Amniotic stem cell (primary cell): ENCODE data around the gene PDE4D.

Source experiments
- DNase-seq: peaks from one replicate; lab custom pipeline; 2025; lab: John Stamatoyannopoulos, UW

PDE4D gene

DNA sequence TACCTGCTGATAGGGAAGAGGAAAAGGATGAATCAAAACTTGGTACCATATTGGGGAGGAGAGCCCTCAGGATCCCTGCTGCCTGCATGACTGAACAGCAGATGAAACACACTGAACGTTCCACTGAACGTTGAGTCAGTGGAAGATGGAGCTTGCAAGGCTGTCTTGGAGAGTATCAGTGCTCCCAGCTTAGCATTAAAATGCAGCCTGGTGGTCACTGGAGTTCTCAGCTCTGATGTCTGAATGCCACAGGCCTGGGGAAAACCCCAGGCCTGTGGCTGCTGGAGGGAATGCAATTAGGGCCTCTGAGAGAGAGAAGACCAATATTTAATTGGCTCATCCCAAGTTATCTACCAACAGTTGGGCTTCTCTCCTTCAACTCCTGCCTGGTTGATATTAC lies 54.5 kb downstream of the PDE4D start:
- no peak for DNase-seq

DNA sequence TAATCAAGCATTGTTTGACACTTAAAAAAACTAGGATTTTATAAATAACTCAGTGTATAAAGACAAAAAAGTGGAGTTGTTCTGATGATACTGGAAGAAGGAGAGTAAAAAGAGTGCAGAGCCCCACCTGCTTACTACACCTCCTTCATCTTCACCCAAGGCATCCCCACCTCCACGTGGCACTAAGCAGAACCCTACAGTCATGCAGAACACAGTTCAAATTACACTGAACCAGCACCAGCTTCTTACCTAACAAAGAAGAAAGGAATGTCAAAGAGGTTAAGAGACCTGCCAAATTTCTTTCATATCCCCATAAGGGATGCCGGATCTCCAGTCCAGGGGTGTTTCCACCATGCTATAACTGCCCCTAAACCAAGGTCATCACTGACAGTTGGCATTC lies 55.5 kb downstream of the PDE4D start:
- DNase-seq: no peak

DNA sequence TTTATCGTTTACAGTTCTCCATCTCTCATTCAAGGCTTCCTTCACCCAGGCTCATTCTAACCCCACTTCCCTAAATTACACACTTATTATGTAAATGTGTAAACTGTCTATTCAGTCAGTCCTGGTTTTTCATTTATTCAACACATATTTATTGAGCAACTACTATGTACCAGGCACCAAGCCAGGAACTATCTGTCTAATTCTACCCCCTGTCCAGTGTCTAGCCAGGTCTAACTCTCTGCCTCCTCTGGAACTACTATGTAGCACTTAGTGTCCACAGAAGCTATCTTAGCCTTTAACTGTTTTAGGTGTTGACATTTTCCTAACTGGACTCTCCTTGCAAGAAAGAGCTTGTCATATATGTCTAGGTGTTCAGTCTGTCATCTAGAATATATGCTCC lies 56.5 kb downstream of the PDE4D start:
- DNase-seq: no peak

DNA sequence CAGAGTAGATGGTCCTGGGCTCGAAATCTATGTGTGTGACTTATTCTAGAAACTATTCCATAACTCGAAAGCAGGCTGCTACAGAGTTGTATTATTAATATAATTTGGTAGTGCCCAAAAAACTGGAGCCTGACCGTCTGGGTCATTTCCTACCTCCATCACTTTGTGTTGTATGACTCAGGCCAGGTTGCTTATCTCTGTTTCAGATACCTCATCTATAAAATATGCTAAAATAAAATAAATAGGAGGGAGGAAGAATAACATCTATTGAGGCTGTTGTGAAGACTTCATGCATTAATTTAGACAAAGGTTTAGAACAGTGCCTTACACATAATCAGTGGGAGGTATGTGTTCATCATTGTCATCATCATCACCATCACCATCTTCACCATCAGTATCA lies 57.7 kb downstream of the PDE4D start:
- no peak for DNase-seq

DNA sequence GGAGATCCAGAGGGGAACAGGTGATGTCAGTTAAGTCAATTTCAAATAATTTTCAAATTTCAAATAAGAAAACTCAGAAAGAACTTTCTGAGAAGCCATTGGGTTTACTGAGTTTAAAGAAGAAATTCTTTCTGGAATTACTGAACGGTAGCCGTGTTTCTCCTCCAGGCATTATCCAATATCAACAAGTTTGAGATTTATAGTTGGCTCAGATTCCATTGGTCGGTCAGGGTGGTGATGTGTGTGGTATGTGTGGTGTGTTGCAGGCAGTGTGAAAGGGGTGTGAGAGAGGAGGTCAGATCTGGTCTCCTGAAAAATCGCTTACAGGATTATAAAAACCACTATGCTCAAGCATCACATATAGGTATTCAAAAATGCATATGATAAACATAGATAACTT lies 60.1 kb downstream of the PDE4D start:
- no peak for DNase-seq

DNA sequence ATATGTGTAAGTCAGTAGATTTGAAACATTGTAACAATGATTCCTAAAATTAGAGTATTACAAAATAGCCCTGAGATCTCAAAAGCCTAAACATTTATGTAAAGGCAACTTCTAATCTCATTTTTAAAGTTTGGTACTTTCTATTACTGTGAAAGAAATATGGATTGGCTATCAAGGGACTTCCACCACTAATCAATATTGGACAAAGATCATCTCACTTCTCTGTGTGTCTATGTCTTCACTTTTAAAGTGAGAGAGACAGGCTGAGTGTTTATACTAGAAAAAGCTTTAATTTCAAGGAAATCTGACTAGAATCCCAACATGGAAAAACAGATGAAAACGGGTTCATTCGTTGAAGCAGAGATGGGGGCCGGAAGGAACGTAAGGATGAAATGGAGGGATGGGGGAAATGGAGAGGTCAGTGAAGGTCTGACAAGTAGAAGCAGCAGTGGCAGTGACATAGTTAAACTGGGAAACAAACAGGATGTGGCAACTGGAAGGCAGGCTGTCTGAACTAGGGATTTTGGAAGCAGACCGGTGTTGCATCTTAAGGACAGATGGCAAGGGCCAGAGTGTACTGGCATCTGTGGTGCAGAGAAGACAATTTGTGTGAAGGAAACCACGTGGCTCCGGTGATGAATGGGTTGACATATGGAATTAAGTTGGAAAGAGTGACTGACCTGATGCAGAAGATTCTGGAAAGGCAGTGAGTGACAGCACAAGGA lies 60.8 kb downstream of the PDE4D start:
- no peak for DNase-seq

DNA sequence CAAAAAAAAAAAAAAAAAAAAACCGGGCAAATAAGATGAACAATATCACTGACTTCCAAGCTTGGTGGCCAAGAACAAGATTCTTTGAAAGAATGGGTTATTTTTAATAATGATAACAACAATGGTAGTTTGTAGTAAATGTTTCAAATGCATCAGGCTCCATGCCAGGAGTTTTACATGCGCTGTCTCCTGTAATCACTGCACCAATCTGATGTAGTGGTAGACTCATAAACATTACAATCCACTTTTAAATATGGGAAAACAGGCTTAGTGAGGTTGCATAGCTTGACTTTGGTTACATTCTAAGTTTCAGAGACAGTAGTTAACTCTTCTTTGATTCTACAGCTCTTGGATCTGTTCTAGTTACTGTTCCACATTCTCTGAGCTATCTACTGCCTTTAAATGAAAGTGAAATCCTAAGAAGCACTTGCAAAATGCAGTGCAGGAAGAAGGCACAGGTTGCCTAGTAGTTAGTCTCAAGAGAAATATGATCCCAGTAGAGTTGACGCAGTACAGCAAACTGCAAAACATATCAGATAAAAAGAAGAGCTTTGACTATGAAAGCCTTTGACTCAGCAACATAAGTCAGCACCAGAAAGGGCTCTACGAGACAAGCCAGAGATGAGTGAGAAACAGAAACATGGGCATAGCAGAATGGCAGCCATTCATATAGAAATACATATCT lies 62.1 kb downstream of the PDE4D start:
- no peak for DNase-seq

DNA sequence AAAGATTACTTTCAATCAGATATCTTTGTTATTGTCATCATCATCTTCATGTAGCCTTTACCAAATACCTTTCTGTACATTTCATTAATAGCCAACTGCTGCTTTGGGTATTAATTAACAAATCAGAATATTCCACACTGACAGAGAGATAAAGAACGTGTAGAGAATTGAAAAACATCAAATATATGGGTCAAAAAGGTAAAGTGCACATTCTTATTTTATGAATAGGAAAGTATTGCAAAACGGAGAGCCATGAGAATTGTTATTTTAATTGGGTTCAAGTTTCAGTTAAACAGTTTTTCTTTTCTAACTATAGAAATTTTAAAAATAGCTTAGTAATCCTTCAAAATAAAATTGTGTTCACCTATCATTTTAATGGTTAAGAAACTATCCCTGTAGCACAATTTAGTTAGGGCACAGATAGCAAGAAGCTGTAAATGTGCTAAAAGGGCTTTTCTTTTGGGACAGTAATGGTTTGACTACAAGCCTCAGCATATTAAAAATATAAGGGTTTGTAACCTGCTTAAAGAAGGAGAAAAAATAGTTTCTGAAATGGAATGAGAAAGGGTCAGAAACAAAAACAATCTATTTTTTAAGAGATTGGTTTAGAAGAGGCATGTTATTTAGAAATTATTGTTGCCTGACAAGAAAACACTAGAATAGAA lies 62.9 kb downstream of the PDE4D start:
- DNase-seq: no peak

DNA sequence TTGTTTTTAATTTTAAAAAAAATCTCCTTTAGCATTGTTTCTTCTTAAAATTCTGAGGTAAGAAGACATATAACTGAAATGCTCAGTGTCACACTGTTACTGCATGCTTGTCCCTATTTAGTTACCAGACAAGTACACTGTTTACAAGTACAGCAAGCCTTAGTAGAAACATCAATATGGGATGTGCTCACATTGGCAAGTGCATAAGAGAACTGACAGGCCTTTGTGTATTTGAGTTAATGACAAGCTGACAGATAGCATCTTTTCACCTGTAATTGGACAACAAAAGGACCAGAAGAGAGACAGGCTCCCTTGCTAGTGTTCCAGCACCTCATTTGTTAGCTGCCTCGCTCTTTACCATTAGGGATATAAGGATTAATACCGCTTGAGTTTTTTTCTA lies 63.6 kb downstream of the PDE4D start:
- no peak for DNase-seq

DNA sequence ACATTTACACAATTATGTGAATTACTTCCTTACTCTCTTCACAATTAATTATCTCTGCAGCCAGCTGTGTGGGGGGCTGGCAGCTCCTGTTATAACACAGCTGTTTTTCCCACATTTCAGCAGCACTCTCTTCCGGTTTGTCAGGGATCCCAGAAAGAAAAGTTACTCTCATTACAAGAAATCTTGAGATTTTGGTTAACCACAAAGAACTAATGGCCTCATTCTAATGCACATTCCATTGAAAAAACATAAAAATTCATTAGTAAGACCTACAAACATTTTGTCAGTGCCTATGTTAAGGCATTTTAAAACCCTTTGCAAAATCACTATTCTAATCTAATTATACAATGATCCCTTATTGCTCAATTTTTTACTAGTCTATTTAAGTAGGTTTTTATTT lies 64.1 kb downstream of the PDE4D start:
- peak; percentile 14 for DNase-seq

DNA sequence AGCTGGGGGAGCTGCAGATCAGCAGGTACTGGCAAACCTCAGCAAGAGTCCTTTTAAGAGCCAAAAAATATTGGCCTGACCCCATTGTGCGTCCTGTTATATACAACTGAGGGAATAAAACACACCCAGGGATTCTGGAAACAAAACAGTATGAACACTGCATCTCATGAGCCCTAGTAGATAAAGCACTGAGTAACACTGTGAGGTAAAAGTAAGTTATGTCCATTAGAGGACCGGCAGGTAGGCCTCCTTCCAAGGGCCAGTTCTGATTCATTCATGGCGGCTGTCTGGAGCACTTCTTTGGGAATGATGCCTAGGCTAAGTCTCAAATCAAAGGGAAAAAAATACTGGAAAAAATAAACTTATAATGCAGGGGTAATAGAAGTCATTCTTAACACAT lies 64.9 kb downstream of the PDE4D start:
- no peak for DNase-seq

DNA sequence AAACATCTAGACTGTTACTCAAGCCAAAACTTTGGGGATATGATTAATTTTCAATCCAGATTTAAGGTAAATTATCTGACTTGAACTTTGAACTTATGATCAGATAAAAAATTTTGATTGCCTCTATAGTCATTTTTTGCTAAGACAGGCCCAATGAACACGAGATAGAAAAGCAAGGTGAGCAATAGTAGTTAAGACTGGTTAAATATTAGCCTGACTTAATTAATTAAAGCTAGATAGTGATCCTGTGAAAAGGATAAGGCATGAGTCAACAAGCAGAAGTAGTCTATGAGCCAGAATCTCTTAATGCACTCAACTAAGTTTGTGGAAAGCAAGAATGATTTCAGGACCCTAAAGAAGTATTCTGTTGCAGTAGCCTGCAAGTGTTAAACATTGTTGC lies 66.5 kb downstream of the PDE4D start:
- no peak for DNase-seq

DNA sequence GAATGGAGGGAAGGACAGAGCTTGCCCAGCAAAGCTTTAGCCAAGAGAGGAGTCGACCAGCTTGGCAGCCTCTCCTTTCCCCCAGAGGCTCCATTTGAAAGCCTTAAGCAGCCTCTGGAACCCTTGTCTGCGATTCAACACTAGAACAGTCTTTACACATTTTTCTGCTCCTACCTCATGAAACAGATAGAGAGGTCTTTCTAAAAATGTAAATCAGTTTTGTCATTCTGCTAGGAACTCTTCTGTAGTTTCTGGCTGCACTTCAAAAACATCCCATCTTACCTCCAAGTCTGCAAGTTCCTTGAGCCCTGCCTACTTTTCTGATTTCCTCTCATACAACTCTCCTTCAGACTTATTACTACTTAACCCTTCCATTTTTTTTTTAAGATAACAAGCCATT lies 70.1 kb downstream of the PDE4D start:
- DNase-seq: no peak

DNA sequence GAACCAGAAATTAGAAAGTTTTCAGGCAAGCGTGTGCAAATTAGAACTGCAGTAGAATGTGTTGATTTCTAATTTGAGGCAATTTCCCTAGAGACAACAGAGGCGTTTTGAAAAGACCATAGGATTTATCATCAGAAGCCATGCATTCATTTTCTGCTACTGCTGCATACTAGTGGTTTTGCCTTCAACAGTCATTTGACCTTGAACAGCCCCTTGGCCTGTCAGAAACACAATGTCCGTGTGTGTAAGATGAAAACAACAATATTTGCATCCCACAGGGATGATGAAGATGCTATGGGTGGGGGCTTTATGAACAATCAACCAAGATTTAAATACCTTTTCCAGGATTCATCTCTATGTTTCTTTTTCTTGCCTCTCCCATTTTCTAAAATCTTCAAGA lies 73.7 kb downstream of the PDE4D start:
- DNase-seq: no peak

DNA sequence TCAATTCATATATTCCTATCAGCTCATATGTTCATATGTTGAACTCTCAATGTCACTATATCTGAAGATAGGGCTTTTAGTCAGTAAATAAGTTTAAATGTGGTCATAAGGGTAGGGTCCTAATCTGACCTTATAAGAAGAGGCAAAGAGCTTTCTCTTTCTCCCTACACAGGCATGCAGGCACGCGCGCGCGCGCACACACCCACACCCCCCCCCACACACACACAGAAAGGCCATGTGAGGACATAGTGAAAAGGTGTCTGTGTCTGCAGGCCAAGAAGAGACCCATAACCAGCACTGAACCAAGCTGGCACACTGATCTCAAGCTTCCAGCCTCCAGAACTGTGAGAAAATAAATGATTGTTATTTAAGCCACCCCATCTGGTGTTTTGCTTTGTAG lies 76.0 kb downstream of the PDE4D start:
- DNase-seq: no peak

DNA sequence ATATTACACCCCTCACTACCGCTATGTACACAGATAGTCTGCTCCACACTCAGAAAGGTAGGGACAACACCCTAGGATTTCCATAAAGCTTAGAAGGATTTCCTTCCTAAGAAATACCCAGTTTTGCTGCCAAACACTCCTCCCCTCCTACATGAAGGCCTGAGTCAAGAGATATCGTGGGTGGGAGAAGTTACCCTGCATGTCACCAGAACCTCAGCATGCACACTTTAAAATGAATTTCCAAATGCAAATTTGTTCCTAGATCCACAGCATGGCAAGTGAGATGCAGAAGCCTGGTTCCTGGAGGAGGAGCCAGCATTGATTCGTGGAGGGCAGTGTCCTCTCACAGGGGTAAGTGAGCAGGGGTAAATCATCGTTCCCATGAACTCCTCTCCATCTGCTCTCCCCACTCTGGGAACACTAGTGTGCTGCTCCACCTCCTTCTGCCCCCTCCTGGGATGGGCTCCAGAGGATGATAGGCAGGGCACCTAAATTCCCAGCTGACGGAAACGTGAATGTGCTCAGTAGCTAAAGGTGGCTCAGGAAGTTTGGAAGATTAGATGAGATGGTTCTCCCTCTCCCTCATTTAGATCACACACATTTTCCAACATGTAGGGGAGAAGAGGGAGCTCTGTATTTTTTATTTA lies 76.7 kb downstream of the PDE4D start:
- no peak for DNase-seq

DNA sequence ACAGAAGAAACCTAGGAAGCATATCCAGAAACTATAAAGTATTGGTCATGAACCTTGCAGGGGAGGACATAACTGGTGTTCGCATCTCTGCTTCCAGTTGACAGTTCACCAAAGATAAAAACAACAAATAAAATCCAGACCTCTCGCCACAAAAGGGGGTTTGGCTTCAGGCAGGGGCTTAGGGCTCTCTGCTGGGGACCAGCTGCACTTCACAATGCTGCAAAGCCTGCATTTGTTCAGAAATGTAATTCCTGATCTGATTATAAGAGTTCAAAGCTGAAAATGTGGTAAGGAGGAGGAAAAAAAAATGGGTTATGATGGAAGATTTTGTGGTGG lies 79.0 kb downstream of the PDE4D start:
- no peak for DNase-seq

DNA sequence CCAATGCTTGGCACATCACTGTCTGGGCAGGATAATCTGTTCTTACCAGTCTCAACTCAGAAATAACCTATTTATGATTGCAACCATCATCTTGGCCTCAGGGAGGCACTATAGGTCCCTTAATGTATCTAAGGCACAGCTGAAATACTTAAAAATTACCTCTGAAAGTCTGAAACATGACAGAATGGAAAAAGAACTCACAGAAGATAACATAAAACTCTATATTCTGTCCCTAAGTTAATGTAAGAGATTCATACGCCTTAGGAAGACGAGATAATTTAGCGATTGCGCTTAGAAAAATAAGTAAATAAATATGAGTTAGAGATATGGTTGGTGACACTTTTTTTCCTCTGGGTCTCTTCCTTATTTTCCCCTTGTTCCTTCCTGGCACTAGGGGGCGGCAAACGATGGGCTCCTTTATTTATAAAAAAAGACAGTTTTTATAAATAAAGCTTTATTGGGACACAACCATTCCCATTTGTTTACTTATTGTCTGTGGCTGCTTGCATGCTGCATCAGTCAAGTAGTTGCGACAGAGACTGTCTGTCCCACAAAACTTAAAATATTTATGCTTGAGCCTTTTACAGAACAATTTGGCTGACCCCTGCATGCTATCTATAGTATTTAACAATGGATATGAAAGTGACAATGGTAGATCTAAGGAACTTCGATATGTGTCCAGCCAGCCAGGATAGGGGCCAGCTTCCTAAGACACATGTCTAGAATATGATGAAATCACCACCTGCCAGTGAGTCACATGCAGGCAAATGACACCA lies 79.6 kb downstream of the PDE4D start:
- DNase-seq: peak; percentile 33

DNA sequence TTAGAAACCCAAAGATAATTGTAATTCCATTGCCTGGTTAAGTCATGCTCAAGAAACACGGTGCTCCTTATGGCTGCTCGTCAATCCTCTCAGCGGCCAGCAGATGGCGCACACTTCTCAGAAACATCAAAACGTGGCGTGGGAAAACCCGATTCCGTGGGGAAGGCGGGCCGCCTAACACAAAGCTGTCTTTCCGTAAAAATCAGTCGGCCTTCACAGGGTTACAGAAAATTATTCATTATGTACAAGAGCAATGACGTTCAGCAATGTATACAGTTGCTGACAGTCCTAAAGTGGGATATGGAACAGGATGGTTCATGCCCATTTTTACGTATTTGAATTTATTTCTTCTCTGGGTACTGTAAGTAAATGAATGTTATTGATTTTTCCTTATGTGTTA lies 83.5 kb downstream of the PDE4D start:
- peak; percentile 59 for DNase-seq

DNA sequence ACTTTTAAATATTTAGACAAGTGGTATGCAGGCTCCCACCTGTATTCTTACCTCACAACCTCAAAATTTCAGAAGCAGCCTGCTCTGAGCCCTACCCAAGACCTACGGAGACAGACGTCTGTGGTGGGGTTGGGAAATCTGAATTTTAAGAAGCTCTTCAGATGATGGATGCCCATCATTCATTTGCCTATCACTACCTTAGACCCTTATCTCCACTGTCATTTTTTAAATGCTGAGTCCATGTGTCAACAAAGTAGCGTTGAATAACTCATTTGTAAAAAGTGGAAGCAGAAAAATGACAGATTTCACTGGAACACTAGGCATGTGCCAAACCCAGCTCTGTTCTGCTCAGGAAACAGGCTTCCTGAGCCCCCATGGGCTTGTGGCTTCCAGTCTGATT lies 85.7 kb downstream of the PDE4D start:
- no peak for DNase-seq

DNA sequence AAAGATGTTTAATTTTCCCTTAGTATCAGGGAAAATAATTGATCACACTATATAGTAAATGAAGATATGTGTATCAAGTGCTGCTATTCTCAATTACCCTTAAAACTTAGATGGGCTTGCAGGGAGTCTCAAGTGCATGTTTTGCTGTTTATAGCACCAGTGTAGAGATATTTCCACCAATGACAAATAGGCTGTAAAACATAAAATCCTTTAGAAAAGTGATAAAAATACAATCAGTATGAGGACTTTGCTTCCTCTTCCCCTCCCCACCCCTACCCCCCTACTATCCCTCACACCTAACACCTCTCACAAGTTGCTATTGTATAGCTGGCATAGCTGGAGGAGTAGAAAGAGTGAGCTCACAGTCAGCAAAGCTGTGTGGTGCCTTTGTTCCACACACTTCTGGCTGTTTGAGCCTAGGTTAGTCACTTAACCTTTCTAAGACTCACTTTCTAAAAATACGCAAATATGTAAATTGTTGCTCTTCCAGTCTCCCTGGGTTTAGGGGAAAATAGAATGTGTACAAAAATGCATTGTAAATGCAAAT lies 93.1 kb downstream of the PDE4D start:
- no peak for DNase-seq
